Raji (cell line): Measurements from ENCODE around the gene LTK.

Experiments used
- POLR2A ChIP-seq: IDR thresholded peaks from 2 replicates; pipeline ENCODE4 v1.6.1; 2011; ENCODE audit warnings: low read depth, low read length, control low read depth; ENCODE audit not compliant: insufficient read depth

LTK gene

GRCh38 chr15:41494190-41494921, 19.3 kb downstream of the LTK start:
- no peak for TF ChIP-seq POLR2A

- no peak for TF ChIP-seq POLR2A
Observed at GRCh38 chr15:41493902-41494189, 19.8 kb downstream of the LTK start.

- TF ChIP-seq POLR2A: no peak
Observed at GRCh38 chr15:41493205-41493901, 20.3 kb downstream of the LTK start, which contains the start of gene ITPKA. TSS of gene ITPKA (plus strand) at chr15:41493874. CDS start at chr15:41493928, 54 bp downstream.

- no peak for TF ChIP-seq POLR2A
Observed at GRCh38 chr15:41492597-41493204, 20.9 kb downstream of the LTK start.

- no peak for TF ChIP-seq POLR2A
Observed at GRCh38 chr15:41491889-41492288, 21.7 kb downstream of the LTK start.

- TF ChIP-seq POLR2A: no peak
Observed at GRCh38 chr15:41490355-41490754, 23.3 kb downstream of the LTK start.

GRCh38 chr15:41489641-41490040, 24.0 kb downstream of the LTK start:
- TF ChIP-seq POLR2A: no peak

GRCh38 chr15:41487802-41488201, 25.8 kb downstream of the LTK start:
- TF ChIP-seq POLR2A: no peak

- TF ChIP-seq POLR2A: no peak
Observed at GRCh38 chr15:41487381-41487780, 26.2 kb downstream of the LTK start.

GRCh38 chr15:41486286-41486685, 27.3 kb downstream of the LTK start:
- no peak for TF ChIP-seq POLR2A

GRCh38 chr15:41484937-41485625, 28.5 kb downstream of the LTK start:
- TF ChIP-seq POLR2A: no peak

GRCh38 chr15:41483519-41483918, 30.1 kb downstream of the LTK start:
- no peak for TF ChIP-seq POLR2A

GRCh38 chr15:41483115-41483514, 30.5 kb downstream of the LTK start:
- no peak for TF ChIP-seq POLR2A

GRCh38 chr15:41482110-41482877, 31.3 kb downstream of the LTK start:
- no peak for TF ChIP-seq POLR2A
